ENCODE measurements around the gene TNFRSF21. TPM values are rescaled to one million over a fixed set of nuclear protein-coding genes. Genes with fewer than 3 reads are reported as not detected.

TNFRSF21 gene
- total RNA-seq, 3 donors from 2014 or later: 54.8 to 92.5 (median 75.4) TPM

DNA sequence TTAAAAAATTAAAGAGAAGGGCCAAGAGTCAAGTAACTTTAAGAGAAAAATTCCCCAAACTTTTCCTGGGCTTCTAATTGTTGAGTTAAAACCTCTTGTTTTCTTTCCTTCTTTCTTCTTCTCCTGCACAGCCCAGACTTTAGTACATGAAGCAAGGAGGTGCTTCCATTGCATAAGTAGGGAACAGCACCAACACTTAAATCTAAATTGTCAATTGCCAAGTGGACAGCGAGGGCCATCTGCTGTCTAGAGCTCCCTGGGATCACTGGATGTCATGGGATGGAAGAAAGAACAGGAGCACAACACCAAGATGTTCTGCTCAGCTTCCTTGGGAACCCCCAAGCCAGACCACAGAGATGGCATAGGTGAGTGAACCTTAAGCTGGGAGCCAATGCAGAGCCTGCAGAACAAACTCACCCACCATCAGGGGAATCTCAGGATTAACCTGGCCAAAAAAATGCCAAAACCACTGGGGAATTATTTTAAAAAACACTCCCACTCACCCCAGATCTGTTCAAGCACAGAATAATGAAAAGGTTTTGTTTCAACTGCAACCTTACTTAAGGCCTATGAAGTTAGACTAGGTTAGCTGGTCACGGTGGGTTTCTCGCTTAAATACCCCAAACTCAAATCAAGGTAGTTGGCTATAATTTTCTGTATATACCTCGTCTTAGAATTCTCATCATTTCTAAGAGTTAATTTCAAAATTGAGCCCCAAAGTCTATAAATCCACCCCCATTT lies 67.8 kb downstream of the TNFRSF21 start:
- ATAC-seq (no peak), DNase-seq (no peak)
- peaks cover 13% of the 10 kb centered on the region for H3K4me1 ChIP-seq (ENCODE audit: low read depth)
- intact Hi-C loops (cut with DNase I, micrococcal nuclease): no loop called here
- H3K9me3 ChIP-seq: no peaks in the 10 kb centered on the region
- TF ChIP-seq, protein P1, sequence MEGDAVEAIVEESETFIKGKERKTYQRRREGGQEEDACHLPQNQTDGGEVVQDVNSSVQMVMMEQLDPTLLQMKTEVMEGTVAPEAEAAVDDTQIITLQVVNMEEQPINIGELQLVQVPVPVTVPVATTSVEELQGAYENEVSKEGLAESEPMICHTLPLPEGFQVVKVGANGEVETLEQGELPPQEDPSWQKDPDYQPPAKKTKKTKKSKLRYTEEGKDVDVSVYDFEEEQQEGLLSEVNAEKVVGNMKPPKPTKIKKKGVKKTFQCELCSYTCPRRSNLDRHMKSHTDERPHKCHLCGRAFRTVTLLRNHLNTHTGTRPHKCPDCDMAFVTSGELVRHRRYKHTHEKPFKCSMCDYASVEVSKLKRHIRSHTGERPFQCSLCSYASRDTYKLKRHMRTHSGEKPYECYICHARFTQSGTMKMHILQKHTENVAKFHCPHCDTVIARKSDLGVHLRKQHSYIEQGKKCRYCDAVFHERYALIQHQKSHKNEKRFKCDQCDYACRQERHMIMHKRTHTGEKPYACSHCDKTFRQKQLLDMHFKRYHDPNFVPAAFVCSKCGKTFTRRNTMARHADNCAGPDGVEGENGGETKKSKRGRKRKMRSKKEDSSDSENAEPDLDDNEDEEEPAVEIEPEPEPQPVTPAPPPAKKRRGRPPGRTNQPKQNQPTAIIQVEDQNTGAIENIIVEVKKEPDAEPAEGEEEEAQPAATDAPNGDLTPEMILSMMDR (IDR thresholded peaks at IDR 0.05): no peak
- H3K4me3 ChIP-seq: no peak overlapping the region
- H3K36me3 ChIP-seq (ENCODE audit: low read depth): no peaks in the 10 kb centered on the region

DNA sequence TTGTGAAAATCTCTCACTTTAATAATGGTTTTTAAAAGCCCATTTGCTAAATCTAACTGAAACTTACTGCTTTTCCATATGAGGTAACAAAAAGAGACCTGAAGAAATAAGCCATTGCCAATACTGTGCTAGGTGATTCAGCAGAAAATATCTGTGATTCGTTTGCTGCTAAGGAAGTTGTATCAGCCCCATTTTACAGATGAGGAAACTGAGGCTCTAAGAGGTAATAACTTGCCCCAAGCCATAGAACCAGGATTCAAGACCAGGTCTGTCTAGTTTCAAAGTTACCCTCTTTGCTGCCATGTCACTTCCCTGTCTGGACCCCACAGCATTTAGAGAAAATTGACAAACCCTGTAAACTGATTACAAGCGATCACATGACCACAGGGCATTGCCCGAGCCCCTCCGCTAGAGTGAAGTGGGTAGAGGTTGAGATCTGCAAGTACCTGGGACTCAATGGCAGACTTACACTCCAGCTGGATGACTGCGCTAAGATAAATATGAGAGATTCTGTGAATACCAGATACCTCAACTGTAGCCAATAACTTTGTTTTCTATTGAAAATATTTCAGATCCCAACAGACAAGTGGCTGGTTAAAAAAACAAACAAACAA lies 69.3 kb downstream of the TNFRSF21 start:
- TF ChIP-seq, protein P1 (IDR thresholded peaks at IDR 0.05): no peak
- ATAC-seq (no peak), DNase-seq (no peak)
- Histone ChIP-seq H3K9me3 (no peaks in the 10 kb centered on the region), H3K4me3 (no peak overlapping the region), H3K36me3 (ENCODE audit: low read depth) (no peaks in the 10 kb centered on the region), H3K4me1 (ENCODE audit: low read depth) (peaks cover 16% of the 10 kb centered on the region)
- intact Hi-C loops (cut with DNase I, micrococcal nuclease): no loop called here

- no peak overlapping the region for H3K4me3 ChIP-seq
- no peaks in the 10 kb centered on the region for H3K9me3 ChIP-seq
- TF ChIP-seq, protein P1 (IDR thresholded peaks at IDR 0.05): no peak
- intact Hi-C loops (cut with DNase I, micrococcal nuclease): no loop called here
- H3K4me1 ChIP-seq (ENCODE audit: low read depth): peaks cover 16% of the 10 kb centered on the region
- DNase-seq: no peak
- H3K36me3 ChIP-seq (ENCODE audit: low read depth): no peaks in the 10 kb centered on the region
- ATAC-seq: no peak
Observed at GRCh38 chr6:47239546-47239945, 70.2 kb downstream of the TNFRSF21 start.

DNA sequence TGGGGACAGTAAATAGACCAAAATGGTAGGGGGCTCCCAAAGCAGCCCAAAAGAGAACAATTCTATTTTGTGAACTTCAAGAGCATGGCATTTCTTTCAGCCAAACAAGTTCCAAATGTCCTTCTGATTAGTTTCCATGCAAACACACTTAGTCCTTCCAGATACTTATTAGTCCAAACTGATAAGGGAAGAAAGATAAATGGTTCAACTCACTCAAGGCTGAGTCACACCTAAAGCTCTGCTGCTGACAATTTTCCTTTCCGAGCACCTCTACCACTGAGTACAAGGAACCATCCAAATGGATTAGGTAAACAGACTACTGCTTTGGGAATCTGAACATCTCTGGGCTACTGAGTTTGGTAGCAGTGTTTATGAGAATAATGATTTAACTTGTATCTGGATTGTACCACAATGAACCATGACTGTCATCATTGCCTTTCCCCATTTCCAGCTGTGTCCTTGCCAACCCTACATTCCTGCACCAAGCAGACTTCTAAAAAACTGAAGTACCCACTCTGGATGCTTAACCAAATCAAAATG lies 71.2 kb downstream of the TNFRSF21 start:
- H3K36me3 ChIP-seq (ENCODE audit: low read depth): no peaks in the 10 kb centered on the region
- intact Hi-C loops (cut with DNase I, micrococcal nuclease): no loop called here
- peaks cover 16% of the 10 kb centered on the region for H3K4me1 ChIP-seq (ENCODE audit: low read depth)
- DNase-seq: no peak
- H3K9me3 ChIP-seq: no peaks in the 10 kb centered on the region
- no peak for ATAC-seq
- H3K4me3 ChIP-seq: no peak overlapping the region
- TF ChIP-seq, protein P1 (IDR thresholded peaks at IDR 0.05): no peak

GRCh38 chr6:47237196-47237595 lies 72.5 kb downstream of the TNFRSF21 start:
- H3K4me3 ChIP-seq: no peak overlapping the region
- intact Hi-C loops (cut with DNase I, micrococcal nuclease): no loop called here
- peaks cover 9% of the 10 kb centered on the region for H3K4me1 ChIP-seq (ENCODE audit: low read depth)
- H3K9me3 ChIP-seq: no peaks in the 10 kb centered on the region
- no peak for DNase-seq
- no peaks in the 10 kb centered on the region for H3K36me3 ChIP-seq (ENCODE audit: low read depth)
- TF ChIP-seq, protein P1 (IDR thresholded peaks at IDR 0.05): no peak
- no peak for ATAC-seq

All from mucosa of descending colon (tissue), 3 donors.